ENCODE measurements around the gene NXF1.
"Not testable (repeated sequence)": the region's sequence is repeated elsewhere in the genome, so short reads cannot be mapped to it uniquely, and the experiment has no call there.

Gene NXF1

GRCh38 chr11:62782753-62783152 is 22.5 kb downstream of the NXF1 start:
- DNase-seq, result no peak

DNA sequence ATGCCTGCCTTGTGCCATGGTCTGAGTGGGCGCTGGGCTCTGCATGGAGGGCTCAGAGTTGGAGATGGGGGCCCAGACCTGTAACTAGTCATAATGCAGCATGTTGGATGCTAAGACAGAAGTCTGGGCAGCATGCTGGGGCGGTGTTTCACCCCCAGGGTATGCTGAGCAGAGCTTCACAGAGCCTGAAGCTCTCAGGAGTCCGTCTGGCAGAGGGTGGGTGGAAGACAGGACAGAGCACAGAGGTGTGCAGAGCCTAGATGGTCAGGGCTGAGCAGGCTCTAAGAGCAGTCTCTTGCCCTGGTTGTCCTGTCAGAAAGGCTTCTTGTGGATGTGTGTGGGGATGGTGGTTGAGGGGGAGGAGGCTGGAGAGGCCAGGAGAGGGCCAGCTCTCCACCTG is 26.8 kb downstream of the NXF1 start:
- no peak for DNase-seq

DNA sequence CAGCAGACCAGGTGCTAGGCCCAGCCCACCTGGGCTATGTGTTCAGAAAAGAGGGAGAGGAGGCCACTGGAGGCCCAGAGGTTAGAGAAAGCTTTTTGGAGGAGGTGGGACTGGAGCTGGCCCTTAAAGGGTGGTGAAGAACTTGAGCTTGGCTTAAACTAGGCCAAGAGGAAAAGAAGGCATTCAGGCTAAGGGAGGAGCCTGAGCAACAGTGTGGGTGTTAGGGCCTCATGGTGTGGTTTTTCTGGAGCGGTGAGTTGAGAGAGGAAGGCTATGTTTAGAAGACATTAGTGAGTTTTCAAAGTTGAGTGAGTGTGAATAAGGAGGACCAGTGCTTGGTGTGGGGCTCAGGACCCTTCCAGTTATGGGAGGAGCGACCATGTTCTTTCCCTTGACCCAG is 27.9 kb downstream of the NXF1 start:
- DNase-seq, result no peak

GRCh38 chr11:62775646-62776045 is 29.6 kb downstream of the NXF1 start:
- no peak for DNase-seq

DNA sequence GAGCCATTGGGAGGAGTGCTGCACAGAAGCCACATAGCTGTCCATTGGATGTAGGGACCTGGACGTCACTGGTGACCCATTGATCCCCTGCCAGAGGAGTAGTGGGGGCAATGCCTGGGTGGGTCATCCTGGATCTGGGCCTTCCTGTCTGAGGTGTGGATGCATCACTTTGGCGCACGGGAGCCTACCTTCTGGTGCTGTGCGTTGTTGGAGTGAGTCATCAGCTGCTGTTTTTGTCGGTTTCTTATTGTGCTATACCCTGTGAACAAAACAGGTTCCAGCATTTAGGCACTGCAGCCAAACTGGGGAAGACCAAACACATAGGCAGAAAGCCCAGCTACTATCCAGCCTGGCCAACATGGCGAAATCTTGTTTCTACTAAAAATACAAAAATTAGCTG is 30.8 kb downstream of the NXF1 start:
- no peak for DNase-seq

- peak; percentile 98 for DNase-seq
Measured at GRCh38 chr11:62771144-62772021, 33.9 kb downstream of the NXF1 start, which contains the start of gene TAF6L. Gene TAF6L, plus strand, starts transcription at chr11:62771396. Its CDS starts 4,388 bp downstream, at chr11:62775784.

GRCh38 chr11:62770778-62771143 is 34.5 kb downstream of the NXF1 start:
- no peak for DNase-seq

DNA sequence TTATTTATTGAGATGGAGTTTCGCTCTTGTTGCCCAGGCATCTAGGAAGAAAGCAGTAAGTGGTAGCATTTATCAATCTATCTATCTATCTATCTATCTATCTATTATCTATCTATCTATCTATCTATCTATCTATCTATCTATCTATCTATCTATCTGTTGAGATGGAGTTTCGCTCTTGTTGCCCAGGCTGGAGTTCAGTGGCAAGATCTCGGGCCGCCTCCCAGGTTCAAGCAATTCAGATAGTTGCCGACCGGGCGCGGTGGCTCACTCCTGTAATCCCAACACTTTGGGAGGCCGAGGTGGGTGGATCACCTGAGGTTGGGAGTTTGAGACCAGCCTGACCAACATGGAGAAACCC is 44.4 kb downstream of the NXF1 start:
- DNase-seq, result not testable (repeated sequence)

DNA sequence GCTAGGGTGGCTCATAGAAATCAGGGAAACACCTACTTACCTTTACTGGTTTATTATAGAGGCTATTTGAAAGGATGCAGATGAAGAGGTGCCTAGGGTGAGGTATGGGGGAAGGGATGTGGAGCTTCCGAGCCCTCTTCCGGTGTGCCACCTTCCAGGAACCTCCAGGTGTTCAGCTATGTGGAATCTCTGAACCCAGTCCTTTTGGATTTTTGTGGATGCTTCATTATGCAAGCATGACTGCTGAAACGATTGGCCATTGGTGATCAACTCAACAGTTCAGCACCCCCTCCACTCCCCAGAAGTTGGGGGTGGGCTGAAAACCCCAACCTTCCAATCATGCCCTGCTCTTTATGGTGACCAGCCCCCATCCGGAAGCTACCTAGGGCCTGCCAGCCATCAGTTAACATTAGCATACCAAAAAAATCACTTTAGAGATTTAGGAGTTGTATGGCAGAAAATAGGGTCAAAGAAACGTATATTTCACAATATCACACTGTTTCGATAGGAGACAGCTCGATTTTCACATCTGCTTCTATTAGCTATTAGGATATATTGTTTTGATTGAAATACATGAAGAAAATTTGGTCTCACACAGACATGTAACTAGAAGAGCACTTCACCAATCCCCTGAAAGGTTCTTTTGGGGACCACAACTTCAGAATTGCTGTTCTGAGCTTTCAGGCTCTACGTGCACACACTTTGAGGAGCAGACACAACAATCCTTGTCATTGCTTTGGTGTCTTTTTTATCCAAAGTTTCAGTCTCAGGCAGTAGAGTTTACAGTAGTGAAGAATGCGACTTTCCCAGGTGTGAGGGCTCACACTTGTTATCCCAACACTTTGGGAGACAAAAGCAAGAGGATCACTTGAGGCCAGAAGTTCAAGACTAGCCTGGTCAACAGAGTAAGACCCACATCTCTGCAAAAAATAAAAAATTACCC is 47.1 kb downstream of the NXF1 start:
- DNase-seq, result no peak

GRCh38 chr11:62755086-62755615 is 50.1 kb downstream of the NXF1 start:
- DNase-seq, result no peak

GRCh38 chr11:62753736-62754603 is 51.3 kb downstream of the NXF1 start, which contains the start of gene ZBTB3:
Gene ZBTB3, minus strand, starts transcription at chr11:62754160. Its CDS starts 496 bp downstream, at chr11:62753664.
- DNase-seq, result peak; percentile 100

GRCh38 chr11:62752994-62753735 is 52.1 kb downstream of the NXF1 start:
- DNase-seq, result no peak

DNA sequence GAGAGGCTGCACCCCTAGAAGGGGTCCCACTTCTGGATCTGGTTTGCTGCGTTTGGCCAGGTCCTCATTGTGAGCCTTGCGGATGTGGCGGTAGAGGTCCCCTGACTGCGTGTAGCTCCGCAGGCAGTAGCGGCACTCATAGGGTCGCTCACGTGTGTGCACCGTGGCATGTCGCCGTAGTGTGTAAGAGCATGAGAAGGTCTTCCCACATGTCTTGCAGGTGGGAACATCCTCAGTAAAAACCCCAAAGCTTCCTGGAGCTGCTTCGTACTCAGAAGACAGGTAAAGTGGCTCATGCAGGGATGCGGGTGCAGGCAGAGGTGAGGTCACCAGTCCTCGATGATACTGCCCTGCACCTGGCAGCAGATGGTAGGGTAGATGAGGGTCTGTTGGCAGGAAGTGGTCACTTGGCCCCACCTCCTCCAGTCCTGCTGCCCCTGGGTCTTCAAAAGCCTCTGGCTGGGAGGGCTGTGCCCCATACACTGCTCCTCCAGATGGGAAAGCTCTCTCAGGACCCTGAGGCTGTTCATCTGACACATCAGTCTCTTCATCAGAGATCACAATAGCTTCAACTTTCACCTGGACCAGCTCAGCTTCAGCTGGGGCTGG is 53.0 kb downstream of the NXF1 start:
- no peak for DNase-seq

GRCh38 chr11:62749931-62750330 is 55.3 kb downstream of the NXF1 start:
- DNase-seq, result not testable (repeated sequence)

GRCh38 chr11:62747475-62748160 is 57.6 kb downstream of the NXF1 start:
- no peak for DNase-seq

Data from NCI-H1092 treated with DMSO at 0.1 percent for 48 hours (cell line).